Left renal pelvis (tissue), 4 donors: ENCODE data around the gene ADCY1. TPM values are rescaled to one million over a fixed set of nuclear protein-coding genes. Genes with fewer than 3 reads are reported as not detected.

ENCODE experiments used
- DNase-seq, 4 donors: peaks; one replicate each; pipeline ENCODE4 v3.0.0-alpha.2; 2013; ENCODE audit warnings: low read depth in 4 of 4, low spot score in 3 of 4
- polyA plus RNA-seq, 4 donors: library from polyadenylated mRNA; unstranded; fragments of 120-200 nt; gene quantifications; one replicate each; pipeline ENCODE4 v1.2.1, GENCODE V29; 2013; ENCODE audit not compliant: insufficient read length in 4 of 4

The ADCY1 gene
- polyA plus RNA-seq, 4 donors, result 2.8 to 5.5 (median 3.4) TPM

- no peak for DNase-seq
Observed at GRCh38 chr7:45689011-45689796, 115.0 kb downstream of the ADCY1 start.

GRCh38 chr7:45689797-45690761 lies 115.9 kb downstream of the ADCY1 start:
- DNase-seq, result no peak

DNA sequence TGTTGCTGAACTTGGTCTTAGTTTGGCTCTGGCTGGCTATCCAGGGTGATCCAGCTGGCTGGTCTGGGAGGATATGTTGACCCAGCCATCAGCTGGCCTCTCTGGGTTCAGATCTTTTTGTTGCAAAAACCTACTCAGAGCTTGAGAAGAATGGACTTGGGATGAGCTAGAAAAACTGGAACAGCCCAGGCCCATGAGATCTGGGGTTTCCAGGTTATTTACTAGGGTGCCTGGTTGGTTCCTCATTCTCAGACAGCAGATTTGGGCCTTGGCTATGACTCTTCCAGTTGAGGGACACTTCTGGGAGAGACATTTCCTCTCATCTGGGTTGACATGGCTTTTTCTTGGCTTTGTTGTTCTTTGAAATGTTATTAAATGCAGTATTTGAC lies 116.6 kb downstream of the ADCY1 start:
- DNase-seq, result no peak

DNA sequence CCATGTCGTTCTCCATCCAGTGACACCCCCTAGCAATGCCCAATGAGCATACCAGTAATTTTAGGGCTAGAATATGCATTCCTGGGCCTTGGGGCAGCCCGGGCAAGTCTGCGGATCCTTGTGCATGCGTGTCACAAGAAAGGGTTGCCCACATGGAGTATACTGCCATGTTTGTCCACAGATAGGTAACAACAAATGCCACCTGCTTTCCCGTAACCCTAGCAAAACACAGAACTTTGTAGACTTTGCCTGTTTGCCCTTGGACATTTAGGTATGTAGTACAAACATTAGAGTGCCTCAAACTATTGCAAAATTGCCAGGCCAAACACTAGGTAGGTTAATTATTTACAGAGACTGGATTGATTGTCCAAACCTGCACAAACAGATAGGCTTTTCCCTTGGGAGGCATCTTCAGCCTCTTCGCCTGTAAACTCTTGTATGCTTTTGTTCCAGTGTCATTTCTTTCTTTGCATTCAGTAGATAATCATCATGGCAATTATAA lies 117.0 kb downstream of the ADCY1 start:
- no peak for DNase-seq

DNA sequence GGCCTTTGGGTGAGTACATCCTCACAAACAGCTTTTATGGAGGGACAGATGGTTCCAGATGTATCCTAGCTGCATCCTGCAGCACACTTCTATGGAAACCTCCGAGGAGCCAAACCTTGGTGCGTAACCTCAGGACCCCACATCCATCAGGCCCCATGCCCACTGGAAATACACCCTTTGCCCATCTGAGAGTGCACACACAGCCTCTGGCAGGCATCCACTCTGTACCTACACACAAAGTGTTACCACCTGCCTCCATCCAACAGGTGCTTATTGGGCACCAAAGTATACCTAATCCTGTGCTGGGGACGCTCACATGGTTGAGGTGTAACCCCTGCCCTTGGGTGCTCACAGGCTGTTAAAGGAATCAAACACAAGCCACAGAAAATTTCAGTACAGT lies 117.9 kb downstream of the ADCY1 start:
- DNase-seq, result no peak

DNA sequence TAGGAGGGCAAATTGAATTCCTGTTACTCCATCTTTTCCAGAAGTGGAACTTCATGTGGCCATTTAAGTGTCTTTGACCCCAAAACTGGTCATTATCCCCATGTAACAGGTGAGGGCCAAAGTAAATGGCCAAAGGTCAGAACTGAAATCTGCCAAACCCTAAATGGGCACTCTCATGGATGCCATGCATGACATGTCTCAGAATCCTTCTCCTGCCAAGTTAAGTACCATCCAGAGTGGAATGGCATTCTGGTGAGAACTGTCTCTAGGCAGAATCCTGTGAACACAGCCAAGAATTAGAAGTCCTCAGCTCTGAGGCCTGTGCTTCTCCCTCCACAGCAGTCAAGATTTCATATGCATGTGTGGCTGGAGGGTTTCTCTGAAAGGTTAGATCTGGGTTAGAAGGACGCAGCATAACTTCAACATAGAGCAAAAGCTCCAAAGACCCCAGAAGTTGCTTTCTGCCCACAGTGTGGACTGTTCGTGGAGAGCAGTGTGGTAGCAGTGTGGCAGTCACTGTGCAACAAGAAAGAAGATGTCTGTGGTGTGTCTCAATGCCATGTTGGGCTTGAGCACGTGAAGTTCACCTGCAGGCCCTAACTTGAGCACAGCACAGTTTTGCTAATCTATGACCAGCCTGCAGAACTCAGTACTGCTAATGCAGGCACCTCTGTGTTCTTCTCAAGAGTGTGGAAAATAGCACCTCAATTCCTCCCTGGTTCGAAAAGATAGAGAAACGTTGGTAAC lies 121.3 kb downstream of the ADCY1 start:
- DNase-seq, result no peak

GRCh38 chr7:45696476-45696875 lies 122.3 kb downstream of the ADCY1 start:
- no peak for DNase-seq

- DNase-seq, result no peak
Observed at GRCh38 chr7:45697576-45698136, 123.5 kb downstream of the ADCY1 start.

DNA sequence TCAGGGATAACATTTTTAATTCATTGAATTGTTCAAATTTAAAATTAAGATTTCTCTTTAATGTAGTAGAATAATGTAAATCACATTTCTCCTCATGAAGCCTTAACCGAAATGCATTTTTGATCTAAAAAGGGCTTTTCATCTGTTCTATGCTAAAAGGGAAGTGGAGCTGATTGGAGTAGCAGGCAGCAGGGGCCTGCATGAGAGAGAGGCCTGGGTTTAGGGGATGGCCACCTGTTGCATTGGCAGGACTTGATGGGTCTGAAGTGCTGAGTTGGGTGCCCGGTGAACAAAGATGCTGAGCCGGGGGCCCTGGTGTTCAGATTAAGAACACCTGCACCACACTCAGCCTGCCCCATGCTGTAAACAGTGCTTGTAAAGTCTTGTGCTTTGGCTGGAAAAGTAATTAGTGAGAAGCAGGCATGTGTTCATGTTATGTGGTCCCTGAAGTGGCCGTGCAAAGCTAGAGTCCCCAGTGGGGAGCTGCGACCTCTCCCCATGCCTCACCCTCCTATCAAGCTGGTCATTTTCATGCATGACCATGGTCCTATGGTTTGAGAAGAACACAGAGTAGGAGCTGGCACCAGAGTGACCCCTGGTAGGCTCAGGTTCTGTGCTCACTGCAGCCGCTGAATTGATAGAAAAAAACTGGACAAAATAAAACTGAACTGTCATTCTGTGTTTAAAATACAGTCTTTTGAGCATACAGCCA lies 124.3 kb downstream of the ADCY1 start:
- DNase-seq, result no peak

- no peak for DNase-seq
Observed at GRCh38 chr7:45699015-45699309, 124.8 kb downstream of the ADCY1 start.

DNA sequence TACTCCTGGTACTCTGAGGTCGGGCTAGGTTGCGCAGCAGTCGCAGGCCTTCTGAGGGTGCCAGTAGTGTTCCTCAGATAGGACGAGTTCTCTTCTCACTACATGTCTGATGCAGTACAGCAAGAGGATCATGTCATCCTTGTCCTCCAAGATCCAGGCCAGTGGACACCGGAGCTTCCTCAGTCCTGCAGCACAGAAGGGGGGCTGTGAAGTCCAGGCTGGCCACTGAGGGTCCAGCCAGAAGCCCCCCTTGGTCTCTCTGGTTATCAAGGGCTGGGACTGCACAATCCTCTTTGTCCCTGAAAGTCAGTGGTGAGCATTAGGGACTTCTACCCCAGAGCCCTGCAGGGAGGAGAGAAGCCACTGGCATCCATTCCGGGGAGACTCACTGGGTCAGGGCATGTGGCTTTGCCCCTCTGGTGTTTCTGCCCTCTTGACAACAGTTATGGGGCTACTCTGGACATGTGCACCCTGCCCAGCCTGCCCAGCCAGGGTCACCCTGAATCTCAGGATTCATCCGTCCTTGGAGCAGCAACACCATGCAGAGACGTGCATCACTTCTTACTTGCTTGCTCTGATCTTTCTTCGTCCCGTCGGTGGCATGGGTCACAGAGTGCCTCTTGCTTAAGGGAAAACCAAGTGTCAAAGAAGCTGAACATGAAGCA lies 125.7 kb downstream of the ADCY1 start:
- no peak for DNase-seq

GRCh38 chr7:45700556-45700955 lies 126.4 kb downstream of the ADCY1 start:
- DNase-seq, result no peak

- DNase-seq, result no peak
Observed at GRCh38 chr7:45701701-45702510, 127.7 kb downstream of the ADCY1 start.

GRCh38 chr7:45702751-45703150 lies 128.6 kb downstream of the ADCY1 start:
- DNase-seq, result no peak

DNA sequence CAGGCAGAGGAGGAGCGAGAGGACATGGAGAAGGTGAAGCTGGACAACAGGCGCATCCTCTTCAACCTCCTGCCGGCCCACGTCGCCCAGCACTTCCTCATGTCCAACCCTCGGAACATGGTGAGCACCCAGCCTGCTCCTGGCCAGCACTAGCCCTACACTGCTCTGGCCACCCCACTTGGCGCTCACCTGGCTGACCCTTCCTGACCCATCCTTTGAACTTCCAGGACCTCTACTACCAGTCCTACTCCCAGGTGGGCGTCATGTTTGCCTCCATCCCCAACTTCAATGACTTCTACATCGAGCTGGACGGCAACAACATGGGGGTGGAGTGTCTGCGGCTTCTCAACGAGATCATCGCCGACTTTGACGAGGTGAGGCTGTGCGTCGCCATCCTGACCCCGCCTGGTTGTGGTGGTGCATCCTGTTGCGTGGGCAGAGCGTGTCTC lies 129.2 kb downstream of the ADCY1 start:
- no peak for DNase-seq

DNA sequence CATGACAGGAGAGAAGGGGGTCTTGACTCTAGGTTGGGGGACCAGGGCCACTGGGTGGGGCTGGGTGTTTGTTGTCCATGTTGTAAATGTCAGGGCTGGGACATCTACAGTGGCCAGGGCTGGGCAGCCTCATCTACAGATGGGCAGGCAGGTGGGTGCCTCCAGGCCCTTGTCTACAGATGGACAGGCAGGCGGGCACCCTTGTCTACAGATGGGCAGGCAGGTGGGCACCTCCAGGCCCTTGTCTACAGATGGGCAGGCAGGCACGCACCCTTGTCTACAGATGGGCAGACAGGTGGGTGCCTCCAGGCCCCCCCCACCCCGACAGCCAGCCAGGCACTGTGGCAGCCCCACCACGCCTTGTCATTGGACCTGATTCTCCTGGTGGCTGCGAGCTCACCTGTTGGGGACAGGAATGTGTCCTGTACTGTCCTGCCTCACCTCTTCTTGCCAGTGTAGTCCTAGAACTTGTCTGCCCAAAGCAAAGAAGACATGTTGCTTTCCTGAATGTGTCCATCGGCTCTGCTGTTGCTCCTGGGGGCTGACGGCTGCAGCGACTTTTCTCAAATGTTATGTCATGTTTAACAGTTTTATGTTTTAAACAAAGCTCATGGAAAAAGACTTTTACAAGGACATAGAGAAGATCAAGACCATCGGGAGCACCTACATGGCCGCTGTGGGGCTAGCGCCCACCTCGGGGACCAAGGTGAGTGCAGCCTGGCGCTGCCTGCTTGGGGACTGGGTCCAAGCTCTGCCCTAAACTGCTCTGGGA lies 129.9 kb downstream of the ADCY1 start:
- DNase-seq, result no peak

GRCh38 chr7:45704683-45705016 lies 130.5 kb downstream of the ADCY1 start:
- DNase-seq, result no peak
